ENCODE measurements around the gene HEXB.
"Not testable (repeated sequence)": the region's sequence is repeated elsewhere in the genome, so short reads cannot be mapped to it uniquely, and the experiment has no call there.

Gene HEXB

GRCh38 chr5:74693191-74693590 lies 8.2 kb downstream of the HEXB start:
- CTCF ChIA-PET: interaction anchor here (0.8 to 0.9 kb wide), 2 partner anchors 8 to 12 kb away, joined by 3 to 4 read pairs; partner anchors contain the start of gene HEXB
- POLR2A ChIA-PET: interaction anchor here (1.2 kb wide), 1 partner anchor 24 kb away, joined by 4 read pairs; no protein-coding TSS in a partner anchor
- no peak for TF ChIP-seq CTCF (IDR thresholded peaks at IDR 0.05; ENCODE audit: control extremely low read depth, extremely low read depth, low read depth, missing control alignments)
- no peak for DNase-seq (ENCODE audit: extremely low spot score)

GRCh38 chr5:74717596-74717995 lies 32.6 kb downstream of the HEXB start:
- ChIA-PET CTCF (interaction anchor here (1.3 to 1.7 kb wide), 2 partner anchors 21 to 43 kb away, joined by 3 to 6 read pairs; no protein-coding TSS in a partner anchor), POLR2A (no interaction called here)
- DNase-seq (ENCODE audit: extremely low spot score): no peak
- TF ChIP-seq CTCF (IDR thresholded peaks at IDR 0.05; ENCODE audit: control extremely low read depth, extremely low read depth, low read depth, missing control alignments): no peak

- DNase-seq (ENCODE audit: extremely low spot score): no peak
- ChIA-PET CTCF (interaction anchor here (1.4 kb wide), 1 partner anchor 21 kb away, joined by 4 read pairs; no protein-coding TSS in a partner anchor), POLR2A (no interaction called here)
- no peak for TF ChIP-seq CTCF (IDR thresholded peaks at IDR 0.05; ENCODE audit: control extremely low read depth, extremely low read depth, low read depth, missing control alignments)
Measured at GRCh38 chr5:74722271-74722670, 37.2 kb downstream of the HEXB start.

- no peak for TF ChIP-seq CTCF (IDR thresholded peaks at IDR 0.05; ENCODE audit: control extremely low read depth, extremely low read depth, low read depth, missing control alignments)
- ChIA-PET POLR2A (no interaction called here), CTCF (interaction anchor here (2.5 kb wide), 1 partner anchor 14 kb away, joined by 12 read pairs; no protein-coding TSS in a partner anchor)
- no peak for DNase-seq (ENCODE audit: extremely low spot score)
Measured at GRCh38 chr5:74725331-74725730, 40.3 kb downstream of the HEXB start.

- ChIA-PET POLR2A (no interaction called here), CTCF (interaction anchor here (0.7 to 1.0 kb wide), 2 partner anchors 21 kb away, joined by 3 read pairs; no protein-coding TSS in a partner anchor)
- no peak for DNase-seq (ENCODE audit: extremely low spot score)
- no peak for TF ChIP-seq CTCF (IDR thresholded peaks at IDR 0.05; ENCODE audit: control extremely low read depth, extremely low read depth, low read depth, missing control alignments)
Measured at GRCh38 chr5:74736759-74737158, 51.7 kb downstream of the HEXB start.

- no peak for TF ChIP-seq CTCF (IDR thresholded peaks at IDR 0.05; ENCODE audit: control extremely low read depth, extremely low read depth, low read depth, missing control alignments)
- CTCF ChIA-PET: interaction anchor here (1.4 to 2.0 kb wide), 6 partner anchors 9 to 26 kb away, joined by 3 to 12 read pairs (median 5); no protein-coding TSS in a partner anchor
- POLR2A ChIA-PET: no interaction called here
- no peak for DNase-seq (ENCODE audit: extremely low spot score)
Measured at GRCh38 chr5:74738406-74738805, 53.4 kb downstream of the HEXB start.

GRCh38 chr5:74748742-74749141 lies 63.7 kb downstream of the HEXB start:
- POLR2A ChIA-PET: interaction anchor here (0.6 kb wide), 1 partner anchor 831 kb away, joined by 4 read pairs; no protein-coding TSS in a partner anchor
- DNase-seq (ENCODE audit: extremely low spot score); CTCF ChIA-PET: not testable (repeated sequence)
